ENCODE results near the gene ALMS1.

The ALMS1 gene

DNA sequence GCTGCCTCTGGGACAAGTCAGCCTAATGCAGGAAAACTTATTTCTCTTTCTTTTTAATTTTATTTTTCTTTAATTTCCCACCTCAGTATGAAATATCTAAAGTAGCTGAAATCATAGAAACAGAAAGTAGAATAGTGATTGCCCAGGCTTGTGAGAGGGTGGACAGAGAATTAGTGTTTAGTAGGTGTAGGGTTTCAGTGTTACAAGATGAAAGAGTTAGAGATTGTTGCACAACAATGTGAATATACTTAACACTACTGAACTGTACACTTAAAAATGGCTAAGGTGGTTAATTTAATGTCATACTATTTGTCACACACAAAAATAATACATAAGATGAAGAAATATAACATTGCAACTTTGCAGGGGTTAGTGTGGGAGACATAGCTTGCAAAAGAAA is 175.8 kb downstream of the ALMS1 start:
- no peak overlapping the region for H3K4me3 ChIP-seq (replicated peaks; ENCODE audit: low read depth, low read length)
- DNase-seq (ENCODE audit: extremely low read depth, low read depth) = no peak
- TF ChIP-seq, protein P1, sequence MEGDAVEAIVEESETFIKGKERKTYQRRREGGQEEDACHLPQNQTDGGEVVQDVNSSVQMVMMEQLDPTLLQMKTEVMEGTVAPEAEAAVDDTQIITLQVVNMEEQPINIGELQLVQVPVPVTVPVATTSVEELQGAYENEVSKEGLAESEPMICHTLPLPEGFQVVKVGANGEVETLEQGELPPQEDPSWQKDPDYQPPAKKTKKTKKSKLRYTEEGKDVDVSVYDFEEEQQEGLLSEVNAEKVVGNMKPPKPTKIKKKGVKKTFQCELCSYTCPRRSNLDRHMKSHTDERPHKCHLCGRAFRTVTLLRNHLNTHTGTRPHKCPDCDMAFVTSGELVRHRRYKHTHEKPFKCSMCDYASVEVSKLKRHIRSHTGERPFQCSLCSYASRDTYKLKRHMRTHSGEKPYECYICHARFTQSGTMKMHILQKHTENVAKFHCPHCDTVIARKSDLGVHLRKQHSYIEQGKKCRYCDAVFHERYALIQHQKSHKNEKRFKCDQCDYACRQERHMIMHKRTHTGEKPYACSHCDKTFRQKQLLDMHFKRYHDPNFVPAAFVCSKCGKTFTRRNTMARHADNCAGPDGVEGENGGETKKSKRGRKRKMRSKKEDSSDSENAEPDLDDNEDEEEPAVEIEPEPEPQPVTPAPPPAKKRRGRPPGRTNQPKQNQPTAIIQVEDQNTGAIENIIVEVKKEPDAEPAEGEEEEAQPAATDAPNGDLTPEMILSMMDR (IDR thresholded peaks at IDR 0.05; ENCODE audit: low read depth, low read length, missing control alignments) = no peak

DNA sequence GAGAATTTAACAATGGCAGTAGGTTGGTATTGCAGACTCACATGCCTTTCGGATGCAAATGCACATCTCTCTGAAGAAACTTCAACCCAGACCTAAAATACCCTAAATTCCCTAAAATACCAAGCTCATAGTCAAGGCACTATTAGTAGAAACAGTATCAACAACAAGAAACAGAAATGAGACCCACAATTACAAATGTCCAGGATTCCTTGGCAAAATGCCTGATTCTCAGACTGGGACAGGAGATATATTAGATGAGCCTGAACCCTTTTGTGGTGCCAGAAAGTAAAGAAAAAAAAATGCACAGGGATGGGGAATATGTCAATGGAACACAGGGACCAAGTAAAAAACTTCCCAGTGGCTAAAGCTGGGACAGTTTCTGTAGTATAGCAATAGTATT is 179.3 kb downstream of the ALMS1 start:
- H3K4me3 ChIP-seq (replicated peaks; ENCODE audit: low read depth, low read length) = no peak overlapping the region
- TF ChIP-seq, protein P1 (IDR thresholded peaks at IDR 0.05; ENCODE audit: low read depth, low read length, missing control alignments) = no peak
- DNase-seq (ENCODE audit: extremely low read depth, low read depth) = no peak

DNA sequence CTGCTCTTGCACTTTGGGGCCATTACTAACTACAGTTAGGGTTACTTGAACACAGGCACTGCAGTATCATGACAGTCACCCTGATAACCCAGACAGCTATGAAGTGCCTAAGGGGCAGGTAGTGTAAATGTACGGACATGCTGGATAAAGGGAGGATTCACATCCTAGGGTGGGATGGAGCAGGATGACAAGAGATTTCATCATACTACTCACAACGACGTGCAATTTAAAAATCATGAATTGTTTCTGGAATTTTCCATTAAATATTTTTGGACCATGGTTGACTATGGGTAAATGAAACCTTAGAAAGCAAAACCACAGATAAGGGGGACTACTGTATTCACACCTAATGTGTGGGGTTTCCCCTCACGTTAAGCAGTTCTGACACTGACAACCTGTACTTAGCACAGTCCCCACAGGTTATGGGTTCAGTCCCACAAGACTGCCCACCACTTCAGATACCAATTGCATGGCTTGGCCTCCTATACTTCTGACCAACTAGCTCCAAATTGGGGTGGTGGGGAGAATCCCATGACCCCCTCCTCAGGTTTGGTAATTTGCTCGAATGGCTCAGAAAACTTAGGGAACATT is 180.7 kb downstream of the ALMS1 start:
- no peak overlapping the region for H3K4me3 ChIP-seq (replicated peaks; ENCODE audit: low read depth, low read length)
- TF ChIP-seq, protein P1 (IDR thresholded peaks at IDR 0.05; ENCODE audit: low read depth, low read length, missing control alignments) = no peak
- no peak for DNase-seq (ENCODE audit: extremely low read depth, low read depth)

DNA sequence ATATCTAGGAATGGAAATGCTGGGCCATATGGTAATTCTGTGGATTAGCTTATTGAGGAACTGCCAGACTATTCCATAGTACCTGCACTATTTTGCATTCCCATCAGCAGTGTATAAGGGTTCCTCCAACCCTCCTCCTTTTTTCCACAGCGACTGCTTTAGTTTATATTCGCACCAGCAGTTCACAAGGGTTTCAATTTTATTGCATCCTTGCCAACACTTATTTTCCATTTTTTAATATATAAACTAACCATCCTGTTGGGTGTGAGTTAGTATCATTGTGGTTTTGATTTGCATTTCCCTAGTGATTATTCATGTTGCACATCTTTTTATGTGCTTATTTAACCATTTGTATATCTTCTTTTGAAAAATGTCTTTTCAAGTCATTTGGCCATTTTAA is 189.6 kb downstream of the ALMS1 start:
- TF ChIP-seq, protein P1 (IDR thresholded peaks at IDR 0.05; ENCODE audit: low read depth, low read length, missing control alignments) = no peak
- no peak for DNase-seq (ENCODE audit: extremely low read depth, low read depth)
- H3K4me3 ChIP-seq (replicated peaks; ENCODE audit: low read depth, low read length) = no peak overlapping the region

DNA sequence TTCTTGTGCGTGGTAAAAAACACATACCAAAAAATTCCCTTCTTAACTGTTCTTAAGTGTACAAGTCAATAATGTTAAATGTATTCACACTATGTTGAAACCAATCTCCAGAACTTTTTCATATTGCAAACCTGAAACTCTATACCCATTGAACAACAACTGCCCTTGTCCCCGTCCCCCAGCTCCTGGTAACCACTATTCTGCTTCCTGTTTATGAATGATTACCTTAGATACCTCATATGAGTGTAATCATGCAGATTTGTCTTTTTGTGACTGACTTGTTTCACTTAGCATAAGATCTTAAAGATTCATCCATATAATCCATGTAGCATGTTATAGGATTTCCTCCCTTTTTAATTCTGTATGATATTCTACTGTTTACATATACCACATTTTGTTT is 196.7 kb downstream of the ALMS1 start:
- no peak overlapping the region for H3K4me3 ChIP-seq (replicated peaks; ENCODE audit: low read depth, low read length)
- TF ChIP-seq, protein P1 (IDR thresholded peaks at IDR 0.05; ENCODE audit: low read depth, low read length, missing control alignments) = no peak
- DNase-seq (ENCODE audit: extremely low read depth, low read depth) = no peak

DNA sequence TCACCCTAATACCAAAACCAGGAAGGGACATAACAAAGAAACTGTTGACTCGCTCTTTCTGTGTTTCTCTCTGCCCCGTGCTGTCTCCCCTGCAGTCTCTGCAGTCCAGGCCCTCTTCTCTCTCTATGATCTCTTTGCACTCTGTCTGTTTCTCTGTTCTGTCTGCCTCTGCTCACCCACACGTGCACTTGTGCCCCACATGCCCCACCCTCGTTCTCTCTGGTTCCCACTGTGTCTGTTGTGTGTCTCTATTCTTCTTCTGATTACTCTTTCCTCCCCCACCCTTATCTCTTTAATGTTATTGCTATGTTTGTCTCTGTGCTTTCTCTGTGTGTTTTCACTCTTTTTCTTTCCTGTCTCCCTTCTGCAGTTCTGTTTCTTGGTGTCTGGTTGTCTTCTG is 202.5 kb downstream of the ALMS1 start:
- H3K4me3 ChIP-seq (replicated peaks; ENCODE audit: low read depth, low read length) = no peak overlapping the region
- DNase-seq (ENCODE audit: extremely low read depth, low read depth) = no peak
- TF ChIP-seq, protein P1 (IDR thresholded peaks at IDR 0.05; ENCODE audit: low read depth, low read length, missing control alignments) = no peak

DNA sequence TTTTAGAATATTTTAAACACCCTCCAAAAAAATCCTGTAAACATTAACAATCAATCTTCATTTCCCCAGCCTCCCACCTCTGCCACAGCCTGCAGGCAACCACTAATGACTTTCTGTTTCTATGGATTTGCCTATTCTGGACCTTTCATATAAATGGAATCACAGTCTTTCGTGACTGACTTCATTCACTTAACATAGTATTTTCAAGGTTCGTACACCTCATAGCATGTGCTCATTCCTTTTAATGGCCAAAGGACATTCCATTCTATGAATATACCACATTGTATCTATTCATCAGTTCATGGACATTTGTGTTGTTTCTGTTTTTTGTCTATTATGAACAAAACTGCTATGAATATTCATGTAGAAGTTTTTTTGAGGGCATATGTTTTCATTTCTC is 208.0 kb downstream of the ALMS1 start:
- TF ChIP-seq, protein P1 (IDR thresholded peaks at IDR 0.05; ENCODE audit: low read depth, low read length, missing control alignments) = no peak
- DNase-seq (ENCODE audit: extremely low read depth, low read depth) = no peak
- no peak overlapping the region for H3K4me3 ChIP-seq (replicated peaks; ENCODE audit: low read depth, low read length)
